HepG2 (cell line): ENCODE measurements around the gene TSSK3. TPM values are rescaled to one million over a fixed set of nuclear protein-coding genes. Genes with fewer than 3 reads are reported as not detected.
A peak's percentile ranks its signal among the peaks of the same experiment; 100 is the strongest.

Experiments
- AGO2 ChIP-seq: fragments of 200-400 bp; formaldehyde crosslinking; optimal IDR thresholded peaks from 2 replicates; pipeline ENCODE3; 2017; ENCODE audit warnings: mild to moderate bottlenecking, low read depth, low read length, moderate library complexity
- BCL6 ChIP-seq: IDR thresholded peaks from 2 replicates; pipeline ENCODE4 v1.6.1; 2016; ENCODE audit warnings: missing genetic modification reagents, missing compliant biosample characterization
- IRF2 ChIP-seq: IDR thresholded peaks from 2 replicates; pipeline ENCODE4 v1.6.1; 2018; ENCODE audit warnings: missing genetic modification reagents, missing compliant biosample characterization
- KDM4B ChIP-seq: sonication (generic); formaldehyde crosslinking; IDR thresholded peaks from 2 replicates; pipeline ENCODE4 v1.4.0; 2020; ENCODE audit warnings: missing genetic modification reagents
- KDM6A ChIP-seq: IDR thresholded peaks from 2 replicates; pipeline ENCODE4 v1.6.1; 2016; ENCODE audit warnings: low read depth
- KLF6 ChIP-seq: IDR thresholded peaks from 2 replicates; pipeline ENCODE4 v1.8.0; 2016; ENCODE audit warnings: missing biosample characterization, missing genetic modification reagents
- MIXL1 ChIP-seq: IDR thresholded peaks from 2 replicates; pipeline ENCODE4 v1.6.1; 2016
- NR2F2 ChIP-seq: IDR thresholded peaks from 2 replicates; pipeline ENCODE4 v1.6.1; 2012; ENCODE audit warnings: low read depth, inconsistent platforms, borderline replicate concordance
- PATZ1 ChIP-seq: sonication (generic); formaldehyde crosslinking; IDR thresholded peaks from 2 replicates; pipeline ENCODE4 v1.4.0; 2020; ENCODE audit warnings: missing genetic modification reagents
- RORA ChIP-seq: sonication (generic); formaldehyde crosslinking; IDR thresholded peaks from 2 replicates; pipeline ENCODE4 v1.5.0; 2020; ENCODE audit warnings: mild to moderate bottlenecking, missing genetic modification reagents, moderate library complexity
- SOX13 ChIP-seq, 3 experiments: fragments of 450-650 bp in 1 of 3; sonication (generic) in 1 of 3; formaldehyde crosslinking in 1 of 3; IDR thresholded peaks in 2 of 3; conservative IDR thresholded peaks in 1 of 3; 2 replicates each; pipeline versions ENCODE4 v1.5.0 to v1.6.1; 2016 to 2020; ENCODE audit warnings: antibody characterized with exemption in 1 of 3, mild to moderate bottlenecking in 1 of 3, missing compliant biosample characterization in 1 of 3, missing genetic modification reagents in 1 of 3, moderate library complexity in 1 of 3
- SP4 ChIP-seq: sonication (generic); formaldehyde crosslinking; IDR thresholded peaks from 2 replicates; pipeline ENCODE4 v1.8.1; 2023; ENCODE audit warnings: mild to moderate bottlenecking, missing genetic modification reagents
- ZGPAT ChIP-seq: IDR thresholded peaks from 2 replicates; pipeline ENCODE4 v1.6.1; 2016; ENCODE audit warnings: mild to moderate bottlenecking
- ZNF232 ChIP-seq: sonication (generic); formaldehyde crosslinking; IDR thresholded peaks from 2 replicates; pipeline ENCODE4 v1.4.0; 2020; ENCODE audit warnings: missing genetic modification reagents, borderline replicate concordance
- ZNF615 ChIP-seq: sonication (generic); formaldehyde crosslinking; IDR thresholded peaks from 2 replicates; pipeline ENCODE4 v1.5.0; 2020; ENCODE audit warnings: mild to moderate bottlenecking, missing genetic modification reagents, borderline replicate concordance
- polyA plus RNA-seq, 8 experiments: library from polyadenylated mRNA; depleted of rRNA in 3 of 8; stranded (reverse) in 7 of 8; unstranded in 1 of 8; fragments of >200 nt; fragmentation: Illumina TruSeq in 4 of 8; extraction: Trizol in 4 of 8; gene quantifications; 2 replicates each; pipeline versions ENCODE4 v1.2.1 to v1.2.3, GENCODE V29; 2011 to 2016; ENCODE audit warnings: low read depth in 4 of 8, missing spikeins in 1 of 8, mixed read lengths in 1 of 8; ENCODE audit not compliant: insufficient read depth in 1 of 8
- total RNA-seq, 5 experiments: library from RNA; depleted of rRNA; stranded (reverse); fragments of >200 nt; fragmentation: Illumina TruSeq; extraction: Trizol; gene quantifications; 2 replicates each; pipeline ENCODE4 v1.2.3, GENCODE V29; 2016; ENCODE audit warnings: low read depth in 1 of 5
- TF ChIP-seq, protein P1 (sequence below): sonication (generic); formaldehyde crosslinking; IDR thresholded peaks from 2 replicates; pipeline ENCODE4 v1.8.0; 2022; ENCODE audit warnings: mild to moderate bottlenecking, missing genetic modification reagents; ENCODE audit not compliant: insufficient replicate concordance
- TF ChIP-seq, protein P2 (sequence below), 2 experiments: sonication (generic) in 1 of 2; formaldehyde crosslinking in 1 of 2; IDR thresholded peaks; 2 replicates each; pipeline versions ENCODE4 v1.4.0 to v1.6.1; 2016 to 2020; ENCODE audit warnings: borderline replicate concordance in 1 of 2, low read depth in 1 of 2, mild to moderate bottlenecking in 1 of 2, missing genetic modification reagents in 1 of 2
- TF ChIP-seq, protein P3 (sequence below): sonication (generic); formaldehyde crosslinking; IDR thresholded peaks from 2 replicates; pipeline ENCODE4 v1.5.0; 2020; ENCODE audit warnings: missing genetic modification reagents, mild to moderate bottlenecking, borderline replicate concordance

Gene TSSK3
- total and polyA plus RNA-seq, 2 of the 13 experiments (the other 11 are each of a cell fraction or from before 2014, with no cell fraction given) = 1.0 to 1.1 TPM

DNA sequence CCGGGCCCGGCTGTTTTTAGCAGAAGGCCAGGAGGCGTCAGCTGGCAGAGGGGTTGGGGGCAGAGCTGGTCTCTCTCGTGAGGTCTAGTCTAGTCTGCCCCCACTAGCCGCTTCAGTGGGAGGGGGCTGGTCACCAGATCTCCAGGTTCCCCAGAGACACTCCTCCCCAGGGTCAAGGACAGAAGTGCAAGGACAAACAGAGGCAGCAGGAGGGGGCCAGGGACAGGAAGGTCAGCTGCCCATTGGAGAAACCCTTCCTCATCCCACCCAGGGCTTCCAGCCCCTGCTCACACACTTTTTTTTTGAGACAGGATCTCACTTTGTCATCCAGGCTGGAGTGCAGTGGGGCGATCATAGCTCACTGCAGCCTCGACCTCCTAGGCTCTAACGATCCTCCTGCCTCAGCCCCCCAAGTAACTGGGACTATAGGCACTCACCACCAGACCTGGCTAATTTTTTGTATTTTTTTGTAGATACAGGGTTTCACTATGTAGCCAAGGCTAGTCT, 10.0 kb upstream of the TSSK3 start (continued):
- TF ChIP-seq, protein P1, sequence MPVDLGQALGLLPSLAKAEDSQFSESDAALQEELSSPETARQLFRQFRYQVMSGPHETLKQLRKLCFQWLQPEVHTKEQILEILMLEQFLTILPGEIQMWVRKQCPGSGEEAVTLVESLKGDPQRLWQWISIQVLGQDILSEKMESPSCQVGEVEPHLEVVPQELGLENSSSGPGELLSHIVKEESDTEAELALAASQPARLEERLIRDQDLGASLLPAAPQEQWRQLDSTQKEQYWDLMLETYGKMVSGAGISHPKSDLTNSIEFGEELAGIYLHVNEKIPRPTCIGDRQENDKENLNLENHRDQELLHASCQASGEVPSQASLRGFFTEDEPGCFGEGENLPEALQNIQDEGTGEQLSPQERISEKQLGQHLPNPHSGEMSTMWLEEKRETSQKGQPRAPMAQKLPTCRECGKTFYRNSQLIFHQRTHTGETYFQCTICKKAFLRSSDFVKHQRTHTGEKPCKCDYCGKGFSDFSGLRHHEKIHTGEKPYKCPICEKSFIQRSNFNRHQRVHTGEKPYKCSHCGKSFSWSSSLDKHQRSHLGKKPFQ (CRISPR knock-in tag) = peak; percentile 48
- TF ChIP-seq BCL6 = no peak
- peak; percentile 97 for TF ChIP-seq PATZ1 (CRISPR knock-in tag)
- TF ChIP-seq KDM6A = no peak
- no peak for TF ChIP-seq MIXL1 (CRISPR knock-in tag)
- no peak for TF ChIP-seq ZGPAT (CRISPR knock-in tag)
- TF ChIP-seq, protein P2, sequence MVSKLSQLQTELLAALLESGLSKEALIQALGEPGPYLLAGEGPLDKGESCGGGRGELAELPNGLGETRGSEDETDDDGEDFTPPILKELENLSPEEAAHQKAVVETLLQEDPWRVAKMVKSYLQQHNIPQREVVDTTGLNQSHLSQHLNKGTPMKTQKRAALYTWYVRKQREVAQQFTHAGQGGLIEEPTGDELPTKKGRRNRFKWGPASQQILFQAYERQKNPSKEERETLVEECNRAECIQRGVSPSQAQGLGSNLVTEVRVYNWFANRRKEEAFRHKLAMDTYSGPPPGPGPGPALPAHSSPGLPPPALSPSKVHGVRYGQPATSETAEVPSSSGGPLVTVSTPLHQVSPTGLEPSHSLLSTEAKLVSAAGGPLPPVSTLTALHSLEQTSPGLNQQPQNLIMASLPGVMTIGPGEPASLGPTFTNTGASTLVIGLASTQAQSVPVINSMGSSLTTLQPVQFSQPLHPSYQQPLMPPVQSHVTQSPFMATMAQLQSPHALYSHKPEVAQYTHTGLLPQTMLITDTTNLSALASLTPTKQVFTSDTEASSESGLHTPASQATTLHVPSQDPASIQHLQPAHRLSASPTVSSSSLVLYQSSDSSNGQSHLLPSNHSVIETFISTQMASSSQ (IDR thresholded peaks at IDR 0.05; ENCODE audit: low read depth) = no peak
- TF ChIP-seq, protein P2 (CRISPR knock-in tag; IDR thresholded peaks at IDR 0.05; ENCODE audit: borderline replicate concordance) = no peak
- TF ChIP-seq ZNF615 = no peak
- TF ChIP-seq, protein P3, sequence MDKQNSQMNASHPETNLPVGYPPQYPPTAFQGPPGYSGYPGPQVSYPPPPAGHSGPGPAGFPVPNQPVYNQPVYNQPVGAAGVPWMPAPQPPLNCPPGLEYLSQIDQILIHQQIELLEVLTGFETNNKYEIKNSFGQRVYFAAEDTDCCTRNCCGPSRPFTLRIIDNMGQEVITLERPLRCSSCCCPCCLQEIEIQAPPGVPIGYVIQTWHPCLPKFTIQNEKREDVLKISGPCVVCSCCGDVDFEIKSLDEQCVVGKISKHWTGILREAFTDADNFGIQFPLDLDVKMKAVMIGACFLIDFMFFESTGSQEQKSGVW (CRISPR knock-in tag) = no peak
- TF ChIP-seq AGO2 = no peak
- no peak for TF ChIP-seq KLF6 (CRISPR knock-in tag)
- no peak for TF ChIP-seq ZNF232 (CRISPR knock-in tag)
- no peak for TF ChIP-seq RORA (CRISPR knock-in tag)
- no peak for TF ChIP-seq IRF2 (CRISPR knock-in tag)
- TF ChIP-seq NR2F2 = peak; percentile 66; the same call in 1 of the 2 replicates
- TF ChIP-seq SOX13 (IDR thresholded peaks at IDR 0.05) = no peak
- no peak for TF ChIP-seq SOX13 (CRISPR knock-in tag; conservative IDR thresholded peaks at IDR 0.05 in 1 of 2, IDR thresholded peaks at IDR 0.05 in 1 of 2)
- no peak for TF ChIP-seq SP4 (CRISPR knock-in tag)
- no peak for TF ChIP-seq KDM4B (CRISPR knock-in tag)
